Smooth muscle cell (in vitro differentiated cells): ENCODE data around the gene DOCK3. TPM values are rescaled to one million over a fixed set of nuclear protein-coding genes. Genes with fewer than 3 reads are reported as not detected.

Experiments
- DNase-seq: peaks from one replicate; lab custom pipeline; 2025; ENCODE audit not compliant: unreplicated experiment; lab: John Stamatoyannopoulos, UW
- H2AFZ ChIP-seq: fragments of 200-600 bp; sonication (generic); 2 replicates; pipeline ENCODE4 v1.6.0; 2016; ENCODE audit warnings: antibody characterized with exemption, low read depth, mild to moderate bottlenecking
- H3F3A ChIP-seq: fragments of 200-600 bp; sonication (generic); 2 replicates; pipeline ENCODE4 v1.6.0; 2017; ENCODE audit warnings: antibody characterized with exemption, low read depth
- H3K27ac ChIP-seq: fragments of 200-600 bp; sonication (generic); 2 replicates; pipeline ENCODE4 v1.5.1; 2016; ENCODE audit warnings: low read depth, mild to moderate bottlenecking
- H3K27me3 ChIP-seq: fragments of 200-600 bp; sonication (generic); 2 replicates; pipeline ENCODE4 v1.6.1; 2016; ENCODE audit warnings: low read depth, mild to moderate bottlenecking
- H3K36me3 ChIP-seq: fragments of 200-600 bp; sonication (generic); 2 replicates; pipeline ENCODE4 v1.5.1; 2016; ENCODE audit warnings: low read depth
- H3K4me1 ChIP-seq: fragments of 200-600 bp; sonication (generic); 2 replicates; pipeline ENCODE4 v1.5.1; 2016; ENCODE audit warnings: low read depth
- H3K4me2 ChIP-seq: fragments of 200-600 bp; sonication (generic); 2 replicates; pipeline ENCODE4 v1.6.0; 2016; ENCODE audit warnings: mild to moderate bottlenecking
- H3K4me3 ChIP-seq: fragments of 200-600 bp; sonication (generic); 2 replicates; pipeline ENCODE4 v1.5.1; 2016; ENCODE audit warnings: mild to moderate bottlenecking
- H3K79me2 ChIP-seq: fragments of 200-600 bp; sonication (generic); 2 replicates; pipeline ENCODE4 v1.6.0; 2016; ENCODE audit warnings: low read depth, mild to moderate bottlenecking
- H3K9ac ChIP-seq: fragments of 200-600 bp; sonication (generic); 2 replicates; pipeline ENCODE4 v1.6.0; 2016; ENCODE audit warnings: low read depth
- H3K9me3 ChIP-seq: fragments of 200-600 bp; sonication (generic); replicated peaks from 2 replicates; pipeline ENCODE4 v1.5.1; 2016; ENCODE audit warnings: low read depth
- H4K20me1 ChIP-seq: fragments of 200-600 bp; sonication (generic); 2 replicates; pipeline ENCODE4 v1.6.0; 2016; ENCODE audit warnings: low read depth
- CTCF ChIP-seq: fragments of 200-600 bp; sonication (generic); IDR thresholded peaks from 2 replicates; pipeline ENCODE4 v1.5.1; 2017; ENCODE audit warnings: borderline replicate concordance, mild to moderate bottlenecking, antibody characterized with exemption; ENCODE audit not compliant: insufficient read depth, poor library complexity, severe bottlenecking
- WGBS: methylation state at CpG from one replicate; pipeline ENCODE4 v1.1.7; 2016; ENCODE audit warnings: low lambda C conversion rate; 5-methylcytosine and 5-hydroxymethylcytosine counted together
- polyA plus RNA-seq: library from polyadenylated mRNA; unstranded; fragments of >200 nt; fragmentation: Nextera tagmentation; extraction: Ambion mirVana; gene quantifications from 2 replicates; pipeline ENCODE4 v1.2.1, GENCODE V29; 2016
- total RNA-seq: library from RNA; depleted of rRNA; stranded (reverse); fragments of >200 nt; gene quantifications from 2 replicates; pipeline ENCODE4 v1.2.3, GENCODE V29; 2014

The DOCK3 gene
- total and polyA plus RNA-seq, 2 experiments from 2014 or later = 0.29 to 2.2 TPM

GRCh38 chr3:50708620-50709019, 33.9 kb downstream of the DOCK3 start:
- H2AFZ ChIP-seq = no peak overlapping the region
- TF ChIP-seq CTCF = no peak
- H4K20me1 ChIP-seq = no peaks in the 10 kb centered on the region
- H3K9ac ChIP-seq = no peak overlapping the region
- no peaks in the 10 kb centered on the region for H3K79me2 ChIP-seq
- peaks cover 3% of the 10 kb centered on the region for H3K4me1 ChIP-seq
- H3F3A ChIP-seq = no peaks in the 10 kb centered on the region
- no peak for DNase-seq
- H3K4me2 ChIP-seq = no peak overlapping the region
- no peak overlapping the region for H3K4me3 ChIP-seq
- no peak overlapping the region for H3K27ac ChIP-seq
- H3K9me3 ChIP-seq = no peaks in the 10 kb centered on the region
- H3K27me3 ChIP-seq = no peaks in the 10 kb centered on the region
- H3K36me3 ChIP-seq = no peaks in the 10 kb centered on the region
- 86% methylated on average over 4 of the region's 4 CpGs for WGBS

GRCh38 chr3:50714946-50715345, 40.2 kb downstream of the DOCK3 start:
- no peak for DNase-seq
- no peak for TF ChIP-seq CTCF
- WGBS = 71% methylated on average over 4 of the region's 4 CpGs
- no peak overlapping the region for H3K27ac ChIP-seq
- peaks cover 3% of the 10 kb centered on the region for H3K4me1 ChIP-seq
- H3K9ac ChIP-seq = no peak overlapping the region
- no peak overlapping the region for H3K4me3 ChIP-seq
- no peaks in the 10 kb centered on the region for H3K36me3 ChIP-seq
- H3K4me2 ChIP-seq = no peak overlapping the region
- no peaks in the 10 kb centered on the region for H4K20me1 ChIP-seq
- H3K9me3 ChIP-seq = no peaks in the 10 kb centered on the region
- no peaks in the 10 kb centered on the region for H3F3A ChIP-seq
- no peak overlapping the region for H2AFZ ChIP-seq
- no peaks in the 10 kb centered on the region for H3K79me2 ChIP-seq
- H3K27me3 ChIP-seq = no peaks in the 10 kb centered on the region

- 90% methylated on average over 4 of the region's 4 CpGs for WGBS
- Histone ChIP-seq H3K27ac (no peak overlapping the region), H3K4me1 (no peaks in the 10 kb centered on the region), H2AFZ (no peak overlapping the region), H3K27me3 (no peaks in the 10 kb centered on the region), H3K9me3 (no peaks in the 10 kb centered on the region), H3K9ac (no peak overlapping the region), H3K36me3 (no peaks in the 10 kb centered on the region), H3K79me2 (no peaks in the 10 kb centered on the region), H3K4me3 (no peak overlapping the region), H3F3A (no peaks in the 10 kb centered on the region), H3K4me2 (no peak overlapping the region), H4K20me1 (no peaks in the 10 kb centered on the region)
- no peak for TF ChIP-seq CTCF
- DNase-seq = no peak
Measured at GRCh38 chr3:50724831-50725230, 50.1 kb downstream of the DOCK3 start.

- WGBS = 0% methylated on average over 1 of the region's 1 CpG
- no peaks in the 10 kb centered on the region for H3K4me1 ChIP-seq
Measured at GRCh38 chr3:50734985-50735384, 60.3 kb downstream of the DOCK3 start.

More at GRCh38 chr3:50734985-50735384, 60.3 kb downstream of the DOCK3 start:
- H3K27ac ChIP-seq = no peak overlapping the region
- H3K4me2 ChIP-seq = no peak overlapping the region
- no peaks in the 10 kb centered on the region for H3F3A ChIP-seq
- H3K79me2 ChIP-seq = no peaks in the 10 kb centered on the region
- H3K27me3 ChIP-seq = no peaks in the 10 kb centered on the region
- no peaks in the 10 kb centered on the region for H3K9me3 ChIP-seq
- H3K36me3 ChIP-seq = no peaks in the 10 kb centered on the region
- no peak overlapping the region for H3K9ac ChIP-seq
- DNase-seq = no peak
- no peak overlapping the region for H2AFZ ChIP-seq
- H3K4me3 ChIP-seq = no peak overlapping the region
- no peaks in the 10 kb centered on the region for H4K20me1 ChIP-seq
- TF ChIP-seq CTCF = no peak
